ENCODE data around the gene CLNK. TPM values are rescaled to one million over a fixed set of nuclear protein-coding genes. Genes with fewer than 3 reads are reported as not detected.

Gene CLNK
- total and polyA plus RNA-seq, 2 of the 8 experiments (the other 6 are each of a cell fraction or from before 2014, with no cell fraction given) = not detected

DNA sequence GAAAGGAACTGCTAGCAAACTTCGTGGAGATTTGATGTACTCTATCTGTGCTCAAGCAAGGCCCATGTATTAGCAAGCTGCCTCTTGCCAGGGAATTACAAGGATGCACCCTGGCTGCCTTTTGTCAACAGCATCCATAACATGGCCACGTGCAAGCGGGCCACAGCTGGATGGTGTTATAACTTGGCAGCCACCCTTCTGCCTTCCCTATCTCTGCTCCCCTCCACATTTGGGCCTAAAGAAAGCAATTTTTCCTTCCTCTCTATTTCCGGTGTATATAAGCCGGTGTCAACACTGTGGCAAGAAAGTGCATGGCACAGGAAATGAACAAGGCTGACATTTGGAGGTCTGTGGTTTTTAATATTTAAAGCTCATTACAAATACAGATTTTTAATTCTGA, 94.8 kb downstream of the CLNK start (continued):
- TF ChIP-seq CTBP2 (IDR thresholded peaks at IDR 0.05; ENCODE audit: borderline replicate concordance, insufficient read depth, insufficient read length, low read length) (no peak), SP1 (IDR thresholded peaks at IDR 0.05; ENCODE audit: low read depth, low read length) (no peak), EP300 (IDR thresholded peaks at IDR 0.05; ENCODE audit: borderline replicate concordance in 1 of 2, low read depth in 2 of 2, low read length in 2 of 2) (no peak), RFX5 (IDR thresholded peaks at IDR 0.05; ENCODE audit: borderline replicate concordance, low read depth, low read length) (no peak), EGR1 (IDR thresholded peaks at IDR 0.05; ENCODE audit: borderline replicate concordance, low read depth, low read length) (no peak), GTF2F1 (IDR thresholded peaks at IDR 0.05; ENCODE audit: borderline replicate concordance, low read depth, low read length) (no peak)
- TF ChIP-seq, protein P1, sequence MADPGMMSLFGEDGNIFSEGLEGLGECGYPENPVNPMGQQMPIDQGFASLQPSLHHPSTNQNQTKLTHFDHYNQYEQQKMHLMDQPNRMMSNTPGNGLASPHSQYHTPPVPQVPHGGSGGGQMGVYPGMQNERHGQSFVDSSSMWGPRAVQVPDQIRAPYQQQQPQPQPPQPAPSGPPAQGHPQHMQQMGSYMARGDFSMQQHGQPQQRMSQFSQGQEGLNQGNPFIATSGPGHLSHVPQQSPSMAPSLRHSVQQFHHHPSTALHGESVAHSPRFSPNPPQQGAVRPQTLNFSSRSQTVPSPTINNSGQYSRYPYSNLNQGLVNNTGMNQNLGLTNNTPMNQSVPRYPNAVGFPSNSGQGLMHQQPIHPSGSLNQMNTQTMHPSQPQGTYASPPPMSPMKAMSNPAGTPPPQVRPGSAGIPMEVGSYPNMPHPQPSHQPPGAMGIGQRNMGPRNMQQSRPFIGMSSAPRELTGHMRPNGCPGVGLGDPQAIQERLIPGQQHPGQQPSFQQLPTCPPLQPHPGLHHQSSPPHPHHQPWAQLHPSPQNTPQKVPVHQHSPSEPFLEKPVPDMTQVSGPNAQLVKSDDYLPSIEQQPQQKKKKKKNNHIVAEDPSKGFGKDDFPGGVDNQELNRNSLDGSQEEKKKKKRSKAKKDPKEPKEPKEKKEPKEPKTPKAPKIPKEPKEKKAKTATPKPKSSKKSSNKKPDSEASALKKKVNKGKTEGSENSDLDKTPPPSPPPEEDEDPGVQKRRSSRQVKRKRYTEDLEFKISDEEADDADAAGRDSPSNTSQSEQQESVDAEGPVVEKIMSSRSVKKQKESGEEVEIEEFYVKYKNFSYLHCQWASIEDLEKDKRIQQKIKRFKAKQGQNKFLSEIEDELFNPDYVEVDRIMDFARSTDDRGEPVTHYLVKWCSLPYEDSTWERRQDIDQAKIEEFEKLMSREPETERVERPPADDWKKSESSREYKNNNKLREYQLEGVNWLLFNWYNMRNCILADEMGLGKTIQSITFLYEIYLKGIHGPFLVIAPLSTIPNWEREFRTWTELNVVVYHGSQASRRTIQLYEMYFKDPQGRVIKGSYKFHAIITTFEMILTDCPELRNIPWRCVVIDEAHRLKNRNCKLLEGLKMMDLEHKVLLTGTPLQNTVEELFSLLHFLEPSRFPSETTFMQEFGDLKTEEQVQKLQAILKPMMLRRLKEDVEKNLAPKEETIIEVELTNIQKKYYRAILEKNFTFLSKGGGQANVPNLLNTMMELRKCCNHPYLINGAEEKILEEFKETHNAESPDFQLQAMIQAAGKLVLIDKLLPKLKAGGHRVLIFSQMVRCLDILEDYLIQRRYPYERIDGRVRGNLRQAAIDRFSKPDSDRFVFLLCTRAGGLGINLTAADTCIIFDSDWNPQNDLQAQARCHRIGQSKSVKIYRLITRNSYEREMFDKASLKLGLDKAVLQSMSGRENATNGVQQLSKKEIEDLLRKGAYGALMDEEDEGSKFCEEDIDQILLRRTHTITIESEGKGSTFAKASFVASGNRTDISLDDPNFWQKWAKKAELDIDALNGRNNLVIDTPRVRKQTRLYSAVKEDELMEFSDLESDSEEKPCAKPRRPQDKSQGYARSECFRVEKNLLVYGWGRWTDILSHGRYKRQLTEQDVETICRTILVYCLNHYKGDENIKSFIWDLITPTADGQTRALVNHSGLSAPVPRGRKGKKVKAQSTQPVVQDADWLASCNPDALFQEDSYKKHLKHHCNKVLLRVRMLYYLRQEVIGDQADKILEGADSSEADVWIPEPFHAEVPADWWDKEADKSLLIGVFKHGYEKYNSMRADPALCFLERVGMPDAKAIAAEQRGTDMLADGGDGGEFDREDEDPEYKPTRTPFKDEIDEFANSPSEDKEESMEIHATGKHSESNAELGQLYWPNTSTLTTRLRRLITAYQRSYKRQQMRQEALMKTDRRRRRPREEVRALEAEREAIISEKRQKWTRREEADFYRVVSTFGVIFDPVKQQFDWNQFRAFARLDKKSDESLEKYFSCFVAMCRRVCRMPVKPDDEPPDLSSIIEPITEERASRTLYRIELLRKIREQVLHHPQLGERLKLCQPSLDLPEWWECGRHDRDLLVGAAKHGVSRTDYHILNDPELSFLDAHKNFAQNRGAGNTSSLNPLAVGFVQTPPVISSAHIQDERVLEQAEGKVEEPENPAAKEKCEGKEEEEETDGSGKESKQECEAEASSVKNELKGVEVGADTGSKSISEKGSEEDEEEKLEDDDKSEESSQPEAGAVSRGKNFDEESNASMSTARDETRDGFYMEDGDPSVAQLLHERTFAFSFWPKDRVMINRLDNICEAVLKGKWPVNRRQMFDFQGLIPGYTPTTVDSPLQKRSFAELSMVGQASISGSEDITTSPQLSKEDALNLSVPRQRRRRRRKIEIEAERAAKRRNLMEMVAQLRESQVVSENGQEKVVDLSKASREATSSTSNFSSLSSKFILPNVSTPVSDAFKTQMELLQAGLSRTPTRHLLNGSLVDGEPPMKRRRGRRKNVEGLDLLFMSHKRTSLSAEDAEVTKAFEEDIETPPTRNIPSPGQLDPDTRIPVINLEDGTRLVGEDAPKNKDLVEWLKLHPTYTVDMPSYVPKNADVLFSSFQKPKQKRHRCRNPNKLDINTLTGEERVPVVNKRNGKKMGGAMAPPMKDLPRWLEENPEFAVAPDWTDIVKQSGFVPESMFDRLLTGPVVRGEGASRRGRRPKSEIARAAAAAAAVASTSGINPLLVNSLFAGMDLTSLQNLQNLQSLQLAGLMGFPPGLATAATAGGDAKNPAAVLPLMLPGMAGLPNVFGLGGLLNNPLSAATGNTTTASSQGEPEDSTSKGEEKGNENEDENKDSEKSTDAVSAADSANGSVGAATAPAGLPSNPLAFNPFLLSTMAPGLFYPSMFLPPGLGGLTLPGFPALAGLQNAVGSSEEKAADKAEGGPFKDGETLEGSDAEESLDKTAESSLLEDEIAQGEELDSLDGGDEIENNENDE (IDR thresholded peaks at IDR 0.05; ENCODE audit: insufficient replicate concordance, low read length) = no peak
- TF ChIP-seq, protein P2, sequence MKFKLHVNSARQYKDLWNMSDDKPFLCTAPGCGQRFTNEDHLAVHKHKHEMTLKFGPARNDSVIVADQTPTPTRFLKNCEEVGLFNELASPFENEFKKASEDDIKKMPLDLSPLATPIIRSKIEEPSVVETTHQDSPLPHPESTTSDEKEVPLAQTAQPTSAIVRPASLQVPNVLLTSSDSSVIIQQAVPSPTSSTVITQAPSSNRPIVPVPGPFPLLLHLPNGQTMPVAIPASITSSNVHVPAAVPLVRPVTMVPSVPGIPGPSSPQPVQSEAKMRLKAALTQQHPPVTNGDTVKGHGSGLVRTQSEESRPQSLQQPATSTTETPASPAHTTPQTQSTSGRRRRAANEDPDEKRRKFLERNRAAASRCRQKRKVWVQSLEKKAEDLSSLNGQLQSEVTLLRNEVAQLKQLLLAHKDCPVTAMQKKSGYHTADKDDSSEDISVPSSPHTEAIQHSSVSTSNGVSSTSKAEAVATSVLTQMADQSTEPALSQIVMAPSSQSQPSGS (IDR thresholded peaks at IDR 0.05; ENCODE audit: low read length) = no peak
